NK-92 treated with Interleukin-12 subunit alpha and Interleukin-12 subunit beta, amount 100 ng/mL, for 24 hours (cell line): ENCODE measurements around the gene ARHGEF3.
"Not testable (repeated sequence)": the region's sequence is repeated elsewhere in the genome, so short reads cannot be mapped to it uniquely, and the experiment has no call there.

Experiments
- DNase-seq: peaks from one replicate; lab custom pipeline; 2025; lab: John Stamatoyannopoulos, UW

ARHGEF3 gene

DNA sequence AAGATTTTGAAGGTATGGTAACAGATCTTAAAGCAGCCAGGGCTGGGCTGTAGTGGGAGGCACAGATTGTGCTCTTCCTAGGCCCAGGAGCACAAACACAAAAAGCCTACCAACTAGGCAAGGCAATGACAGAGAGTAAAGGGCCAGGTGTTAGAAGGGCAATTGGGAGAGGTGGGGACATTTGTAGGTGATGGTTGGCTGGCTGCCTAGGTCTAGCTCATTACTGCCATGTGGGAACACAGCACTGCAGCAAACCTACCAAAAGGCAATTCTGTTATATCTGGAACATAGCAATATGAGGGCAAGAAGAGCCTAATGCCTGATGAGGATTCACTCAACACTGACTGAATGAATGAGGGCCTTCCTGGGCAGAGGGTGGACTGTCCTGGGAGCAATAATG, 30.4 kb downstream of the ARHGEF3 start:
- DNase-seq = no peak

DNA sequence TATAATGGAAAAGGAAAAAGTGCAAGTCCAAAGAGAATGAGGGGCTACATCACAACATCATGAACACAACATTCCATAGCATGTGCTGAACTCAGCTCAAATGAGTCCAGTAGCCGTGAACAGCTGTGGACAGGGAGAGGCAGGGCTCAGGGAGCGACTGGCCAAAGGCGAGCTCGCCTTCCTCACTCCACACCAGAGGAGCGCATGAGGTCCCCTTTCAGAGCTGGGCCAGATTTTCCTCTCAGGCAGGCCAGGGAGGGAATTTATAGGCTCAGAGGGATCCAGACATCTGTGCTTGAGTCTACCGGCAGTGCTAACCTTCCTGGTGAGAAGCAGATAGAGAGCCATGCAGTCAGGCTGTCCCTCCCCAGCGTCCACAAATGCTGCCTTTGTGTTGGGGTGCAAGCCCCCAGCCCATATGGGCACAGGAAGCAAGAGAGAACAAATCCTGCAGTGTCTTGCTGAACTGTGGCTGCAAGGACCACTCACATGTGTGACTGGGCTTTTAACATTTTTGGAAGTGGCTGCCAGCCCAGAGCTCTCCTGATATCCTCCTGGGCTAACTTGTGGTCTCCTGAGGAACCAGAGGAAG, 32.5 kb downstream of the ARHGEF3 start:
- DNase-seq = no peak

DNA sequence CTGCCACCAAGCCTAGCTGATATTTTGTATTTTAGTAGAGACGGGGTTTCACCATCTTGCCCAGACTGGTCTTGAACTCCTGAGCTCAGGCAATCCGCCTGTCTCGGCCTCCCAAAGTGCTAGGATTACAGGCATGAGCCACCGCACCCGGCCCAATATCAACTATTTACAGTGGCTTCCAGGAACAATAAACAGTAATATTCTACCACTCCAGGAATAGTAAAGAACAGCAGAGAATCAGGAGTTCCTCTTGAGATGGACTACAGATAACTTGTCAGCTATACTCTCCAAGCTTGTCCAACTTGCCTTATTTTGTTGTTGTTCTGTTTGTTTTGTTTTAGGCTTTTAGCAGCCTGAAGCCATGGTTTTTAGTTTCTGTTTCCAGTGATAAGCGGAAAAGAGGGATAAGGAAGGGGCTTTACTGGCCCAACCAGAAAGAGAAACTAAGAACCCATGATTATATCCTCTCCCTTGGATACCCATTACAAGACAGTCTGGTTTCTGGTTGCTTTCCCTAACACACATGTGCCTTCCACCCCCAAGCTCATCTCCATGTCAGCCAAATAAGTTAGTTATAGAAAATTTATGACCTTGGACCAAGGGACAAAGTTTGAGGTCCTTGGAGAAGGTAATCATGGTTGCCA, 36.7 kb downstream of the ARHGEF3 start:
- DNase-seq = no peak

DNA sequence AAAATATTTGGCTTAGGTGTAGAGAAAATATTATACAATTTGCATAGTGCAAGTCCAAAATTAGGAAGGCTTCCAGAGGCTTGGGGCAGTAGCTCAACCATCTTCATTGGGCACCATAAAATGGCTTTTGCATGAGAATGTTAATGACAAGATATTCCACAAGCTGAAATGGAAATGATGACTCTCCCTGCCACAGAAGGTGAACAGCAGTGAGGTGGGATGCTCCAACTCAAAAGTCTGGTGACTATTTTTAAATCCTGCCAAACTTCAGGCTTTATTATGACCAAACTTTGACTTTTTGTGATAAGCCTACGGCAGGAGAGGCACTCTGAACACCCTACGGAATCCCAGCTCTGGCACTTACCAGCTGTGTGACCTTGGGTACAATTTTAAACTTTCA, 37.6 kb downstream of the ARHGEF3 start:
- DNase-seq = no peak

DNA sequence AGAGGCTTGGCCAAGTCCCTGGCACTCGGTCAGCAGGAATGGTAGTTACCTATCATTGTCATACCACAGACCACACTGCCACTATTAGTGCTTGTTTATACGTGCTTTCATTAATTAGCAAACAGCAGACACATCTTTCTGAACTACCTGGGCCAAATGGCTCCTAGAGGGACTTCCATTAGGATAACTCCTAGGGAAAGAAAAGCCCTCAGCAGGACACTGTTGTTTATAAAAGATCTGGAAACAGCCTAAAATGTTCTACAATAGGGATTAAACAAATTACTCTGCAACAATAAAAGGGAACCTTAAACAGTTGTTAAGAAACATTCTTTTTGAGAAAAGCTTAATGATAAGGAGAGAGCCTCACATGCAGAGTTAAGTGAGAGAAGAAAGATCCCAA, 38.5 kb downstream of the ARHGEF3 start:
- no peak for DNase-seq

DNA sequence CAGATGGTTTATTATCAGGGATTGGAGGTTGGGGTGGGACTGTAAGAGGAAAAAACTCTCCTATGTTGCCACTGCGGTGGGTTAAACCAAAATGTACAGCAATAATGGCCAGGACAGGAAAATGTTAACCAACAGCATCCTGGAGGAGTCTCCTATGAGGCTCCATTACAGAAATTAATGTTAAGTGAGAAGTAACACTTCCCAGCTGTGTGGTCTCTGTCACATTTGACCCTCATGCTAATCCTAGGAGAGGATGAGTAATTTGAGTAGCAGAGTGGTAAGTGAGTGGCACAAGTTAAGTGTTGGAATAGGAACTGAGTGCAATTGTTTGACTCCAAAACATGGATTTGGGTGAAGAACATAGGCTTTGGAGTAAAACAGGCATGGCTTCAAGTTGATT, 39.0 kb downstream of the ARHGEF3 start:
- DNase-seq = no peak

DNA sequence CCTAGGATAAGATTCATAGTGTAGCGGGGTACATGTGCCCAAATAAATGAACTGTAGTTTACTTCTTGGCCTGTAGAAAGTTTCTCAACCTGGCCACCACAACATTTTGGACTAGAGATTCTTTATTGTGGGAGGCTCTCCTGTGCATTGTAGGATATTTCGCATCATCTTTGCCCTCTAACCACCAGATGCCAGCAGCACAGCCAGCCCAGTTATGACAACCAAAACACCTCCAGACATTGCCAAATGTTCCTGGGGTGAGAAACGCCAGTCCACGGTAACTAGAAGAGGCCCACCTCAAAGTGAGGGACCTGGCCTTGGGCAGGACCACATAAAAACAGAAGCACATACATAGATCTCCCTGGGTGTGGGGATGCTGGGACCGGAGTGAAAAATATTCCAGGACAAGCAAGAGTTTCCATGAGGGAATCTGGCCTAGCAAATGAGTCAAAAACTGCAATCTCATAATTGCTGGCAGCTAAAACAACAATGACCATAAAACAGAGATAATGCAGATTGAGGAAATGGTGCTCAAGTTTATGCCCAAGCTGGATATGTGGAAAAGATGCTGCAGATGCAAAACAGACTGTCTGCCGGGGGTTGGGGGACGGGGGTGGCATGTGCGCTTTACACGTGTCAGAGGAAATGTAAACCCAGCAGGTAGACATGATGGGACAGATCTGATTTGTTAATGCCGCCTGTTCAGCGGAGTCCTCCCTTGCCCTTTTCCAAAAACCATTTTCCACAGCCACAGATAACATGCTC, 39.7 kb downstream of the ARHGEF3 start:
- DNase-seq = no peak

DNA sequence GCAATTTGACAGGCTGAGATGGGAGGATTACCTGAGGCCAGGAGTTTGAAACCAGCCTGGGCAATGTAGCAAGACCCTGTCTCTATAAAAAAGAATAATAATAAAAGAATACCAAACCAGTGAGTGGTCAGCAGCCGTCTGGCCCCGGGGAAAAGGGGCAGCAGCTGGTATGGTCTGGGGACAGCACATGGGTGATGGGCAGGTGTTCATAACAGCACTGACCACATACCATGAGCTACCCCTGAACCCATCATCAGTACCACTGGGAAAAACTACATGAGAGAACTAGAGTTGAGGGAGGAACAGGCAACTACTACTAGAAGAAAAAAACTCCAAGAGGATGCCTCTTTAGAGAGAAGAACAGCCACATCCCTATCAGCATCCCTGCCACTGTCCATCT, 40.7 kb downstream of the ARHGEF3 start:
- no peak for DNase-seq

DNA sequence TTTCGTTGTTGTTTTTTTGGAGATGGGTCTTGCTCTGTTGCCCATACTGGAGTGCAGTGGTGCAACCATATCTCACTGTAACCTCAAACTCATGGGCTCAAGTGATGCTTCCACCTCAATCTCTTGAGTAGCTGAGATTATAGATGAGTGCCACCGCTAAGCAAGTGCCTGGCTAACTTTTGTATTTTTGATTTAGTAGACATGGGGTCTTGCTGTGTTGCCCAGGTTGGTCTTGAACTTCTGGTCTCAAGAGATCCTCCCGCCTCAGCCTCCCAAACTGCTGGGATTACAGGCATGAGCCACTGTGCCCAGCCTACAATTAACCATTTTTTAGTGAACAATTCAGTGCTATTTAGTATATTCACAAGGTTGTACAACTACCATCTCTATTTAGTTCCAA, 42.2 kb downstream of the ARHGEF3 start:
- DNase-seq = no peak

DNA sequence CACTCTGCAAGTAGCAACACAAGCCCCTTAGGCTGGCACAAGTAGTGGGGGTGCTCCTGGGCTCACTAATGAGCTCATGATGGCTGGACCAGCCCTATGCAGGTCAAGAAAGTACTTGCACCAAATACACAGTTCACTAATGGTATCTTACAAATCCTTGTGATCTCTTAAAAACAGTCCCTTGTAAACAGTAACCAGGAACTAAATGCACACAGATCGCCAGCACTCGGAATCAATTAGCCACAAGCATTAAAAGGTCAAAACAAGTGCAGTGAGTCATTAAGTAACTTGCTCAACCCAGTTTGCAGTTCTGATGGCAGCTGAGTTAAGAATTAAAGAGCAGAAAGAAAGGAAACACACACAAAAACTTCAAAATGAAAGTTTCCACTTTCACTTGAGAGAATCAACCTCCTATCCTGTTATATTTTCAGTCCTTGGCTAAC, 43.2 kb downstream of the ARHGEF3 start:
- DNase-seq = peak; percentile 16

DNA sequence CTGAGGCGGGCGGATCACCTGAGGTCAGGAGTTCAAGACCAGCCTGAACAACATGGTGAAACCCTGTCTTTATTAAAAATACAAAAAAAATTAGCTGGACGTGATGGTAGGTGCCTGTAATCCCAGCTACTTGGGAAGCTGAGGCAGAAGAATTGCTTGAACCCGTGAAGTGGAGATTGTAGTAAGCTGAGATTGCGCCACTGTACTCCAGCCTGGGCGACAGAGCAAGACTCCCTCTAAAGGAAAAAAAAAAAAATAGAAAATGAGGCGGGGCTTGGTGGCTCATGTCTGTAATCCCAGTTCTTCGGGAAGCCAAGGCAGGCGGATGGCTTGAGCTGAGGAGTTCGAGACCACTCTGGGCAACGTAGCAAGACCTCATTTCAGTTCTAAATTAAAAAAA, 43.7 kb downstream of the ARHGEF3 start:
- DNase-seq = not testable (repeated sequence)

DNA sequence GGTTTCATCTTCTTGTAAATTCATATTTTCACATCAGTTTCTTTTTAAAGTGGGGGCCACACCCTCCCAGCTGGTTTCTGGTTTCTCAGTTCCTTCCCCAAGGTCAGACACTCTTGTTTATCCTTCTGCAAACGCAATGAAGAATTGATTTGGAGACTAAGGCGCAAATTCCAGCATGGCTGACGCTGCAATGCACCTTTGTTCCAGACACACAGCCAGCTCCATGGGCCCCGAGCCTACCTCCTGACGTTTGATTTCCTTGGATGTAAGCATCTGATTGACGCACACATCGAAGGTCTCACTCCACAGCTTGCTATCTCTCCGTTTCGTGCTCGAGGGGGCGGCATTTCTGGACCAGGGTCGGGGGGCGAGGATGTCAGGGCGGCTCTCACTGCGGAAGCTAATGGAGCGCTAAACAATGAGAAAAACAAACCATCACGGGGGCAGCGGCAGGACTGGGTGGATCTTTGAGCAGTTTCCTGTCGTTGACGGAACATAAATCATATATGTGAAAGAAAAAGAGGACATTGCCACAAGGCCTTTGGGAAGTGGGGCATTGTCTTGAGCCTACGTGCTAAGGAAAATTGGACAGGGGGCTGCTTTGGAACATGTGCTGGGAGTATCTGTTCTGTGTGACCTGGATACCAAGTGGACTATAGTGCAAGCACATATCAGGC, 46.9 kb downstream of the ARHGEF3 start:
- DNase-seq = no peak

DNA sequence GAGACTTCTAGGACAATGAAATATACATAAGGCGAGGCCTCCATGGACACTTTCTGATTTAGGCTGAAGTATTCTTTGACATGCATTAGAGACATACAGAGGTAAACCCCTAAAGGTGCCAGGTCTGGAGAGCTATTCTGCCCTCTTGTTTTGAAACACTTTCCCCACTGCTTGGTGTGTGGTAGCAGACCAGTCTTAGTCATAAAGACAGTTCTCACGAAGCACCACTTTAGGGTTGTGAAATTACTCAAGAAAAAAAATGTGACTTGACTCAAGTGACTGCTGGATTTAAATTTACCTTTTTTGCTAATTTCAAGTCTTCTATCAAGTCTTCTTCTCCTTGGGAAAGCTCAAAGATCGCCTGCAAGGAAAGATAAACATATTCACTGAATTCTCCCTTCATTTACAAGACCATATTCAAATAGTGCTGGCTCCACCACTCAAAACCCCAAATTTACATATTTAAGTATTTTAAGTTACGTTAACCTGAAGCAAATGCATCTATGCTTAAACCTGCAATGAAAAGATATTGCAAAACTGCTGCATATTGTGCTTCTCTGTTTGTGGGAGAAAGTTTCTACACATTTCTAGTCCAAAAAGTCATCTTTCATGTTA, 48.4 kb downstream of the ARHGEF3 start:
- DNase-seq = peak; percentile 29

DNA sequence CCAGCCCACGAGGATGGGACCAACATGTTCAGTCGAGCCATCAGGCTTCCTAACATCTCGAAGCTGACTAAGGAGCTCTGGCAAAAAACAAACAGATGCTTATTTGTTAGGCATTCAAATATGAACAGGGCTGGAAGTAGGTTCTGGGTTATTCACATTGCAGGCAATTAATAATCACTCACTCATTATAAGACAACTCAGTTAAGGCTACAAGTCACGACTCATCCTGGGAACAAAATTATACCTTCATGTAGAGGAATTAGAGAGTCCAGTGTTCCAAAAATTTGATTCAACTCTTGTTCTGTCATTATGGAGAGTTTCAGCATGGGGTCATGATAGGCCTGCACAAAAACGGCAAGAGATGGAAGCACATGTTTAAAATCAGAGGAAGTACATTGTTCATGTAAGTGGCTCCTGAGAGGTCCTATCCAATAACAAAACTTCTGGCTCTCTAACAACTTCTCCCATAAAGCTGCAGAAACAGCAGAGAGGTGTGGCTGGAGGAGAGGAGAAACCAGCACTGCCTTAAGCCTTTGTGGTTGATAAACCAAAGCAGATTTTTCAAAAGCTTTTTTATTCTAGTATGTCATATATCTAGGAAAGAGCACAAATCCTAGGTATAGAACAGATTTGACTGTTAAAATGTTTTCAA, 50.6 kb downstream of the ARHGEF3 start:
- no peak for DNase-seq

DNA sequence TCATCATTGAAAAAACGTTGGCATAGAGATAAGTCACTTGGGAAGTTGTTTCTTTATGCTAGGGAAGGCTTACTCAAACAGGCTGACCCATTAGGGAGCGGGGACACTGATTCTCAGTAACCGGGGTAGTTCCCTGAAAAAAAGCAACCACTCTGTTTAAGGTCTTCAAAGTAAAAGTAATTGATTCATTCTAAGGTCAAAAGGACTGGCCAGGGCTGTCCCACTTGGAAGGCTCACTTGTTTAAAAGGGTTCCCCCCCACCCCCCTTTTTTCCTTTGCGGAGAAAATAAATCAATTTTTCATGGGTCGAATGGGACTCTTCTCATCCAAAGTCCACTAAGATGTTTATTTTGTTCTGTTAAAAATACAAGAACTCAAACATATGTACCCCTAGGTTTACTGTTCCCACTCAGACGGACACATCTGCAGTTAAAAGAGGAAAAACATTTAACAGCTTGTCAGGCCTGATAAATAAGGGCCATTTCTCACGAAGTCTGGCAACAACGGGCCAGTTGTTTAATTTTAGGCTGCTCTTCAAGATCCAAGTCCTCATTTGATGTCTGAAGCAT, 53.0 kb downstream of the ARHGEF3 start:
- DNase-seq = no peak

DNA sequence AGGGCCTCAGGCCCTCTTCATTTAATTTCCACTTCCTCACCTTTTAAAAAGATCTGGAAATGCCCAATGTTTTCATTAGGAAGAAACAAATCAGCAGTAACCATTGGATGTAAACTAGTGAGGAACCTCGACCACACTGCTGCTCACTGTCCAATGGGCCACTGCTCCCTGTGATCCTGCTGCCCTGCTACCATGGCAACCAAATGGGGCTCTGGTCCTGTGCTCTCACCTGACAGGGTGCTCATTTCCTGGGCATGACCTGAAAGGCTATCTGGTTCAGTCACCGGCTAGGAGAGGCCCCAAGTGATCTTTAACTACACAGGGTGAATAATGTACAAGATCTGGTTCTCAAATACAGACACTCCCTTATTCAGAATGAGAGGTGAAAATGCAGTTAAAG, 54.6 kb downstream of the ARHGEF3 start:
- no peak for DNase-seq

DNA sequence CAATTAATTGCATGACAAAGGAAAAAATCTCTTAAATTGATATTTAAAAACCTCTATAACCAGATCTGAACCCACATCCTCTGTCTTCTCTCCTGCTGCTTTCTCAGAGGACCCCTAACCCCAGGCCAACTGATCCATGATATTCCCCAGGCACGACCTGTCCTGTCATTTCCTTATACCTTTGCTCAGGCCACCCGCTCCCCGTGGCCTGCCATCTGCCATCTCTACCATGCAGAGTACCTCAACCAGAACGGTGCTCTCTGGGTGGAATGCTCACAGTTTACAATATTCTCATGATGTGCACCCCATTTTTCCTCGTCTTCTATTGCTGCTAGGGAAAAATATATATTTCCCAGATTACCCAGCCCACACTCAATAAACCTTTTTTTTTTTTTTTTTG, 57.7 kb downstream of the ARHGEF3 start:
- DNase-seq = no peak

DNA sequence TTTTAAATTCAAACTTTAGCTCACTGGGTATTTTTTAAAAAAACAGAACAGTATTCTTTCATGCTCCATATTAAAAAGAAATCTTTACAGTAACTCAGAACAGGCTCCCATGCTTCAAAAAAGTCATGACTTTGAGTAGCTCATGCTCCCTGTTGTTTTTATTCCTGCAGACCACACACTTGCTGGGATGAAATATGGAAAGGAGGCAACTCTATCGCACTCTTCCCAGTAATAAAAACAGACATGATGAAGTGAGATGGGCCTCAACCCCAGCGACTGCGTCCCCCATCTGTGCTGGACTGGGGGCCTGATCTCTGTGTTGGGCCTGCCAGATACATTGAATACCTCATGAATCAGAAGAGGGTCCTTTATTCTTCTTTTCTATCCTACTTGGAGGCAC, 58.9 kb downstream of the ARHGEF3 start:
- no peak for DNase-seq

DNA sequence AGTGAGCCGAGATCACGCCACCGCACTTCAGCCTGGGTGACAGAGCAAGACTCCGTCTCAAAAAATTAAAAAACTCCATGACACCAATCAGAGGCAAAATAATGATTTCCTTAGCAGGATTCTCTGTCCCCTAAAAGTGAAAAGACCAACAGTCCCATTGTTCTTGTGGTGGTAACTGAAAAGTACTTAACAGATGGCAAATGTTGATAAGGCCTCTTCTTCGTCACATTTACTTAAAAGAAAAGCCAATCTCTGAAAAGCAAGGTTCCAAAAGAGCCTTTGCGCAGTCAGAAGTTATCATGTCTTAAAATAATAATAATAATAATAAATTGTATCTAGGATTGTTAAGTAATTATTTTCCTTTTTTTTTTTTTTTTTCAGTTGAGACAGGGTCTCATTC, 62.7 kb downstream of the ARHGEF3 start:
- DNase-seq = no peak

DNA sequence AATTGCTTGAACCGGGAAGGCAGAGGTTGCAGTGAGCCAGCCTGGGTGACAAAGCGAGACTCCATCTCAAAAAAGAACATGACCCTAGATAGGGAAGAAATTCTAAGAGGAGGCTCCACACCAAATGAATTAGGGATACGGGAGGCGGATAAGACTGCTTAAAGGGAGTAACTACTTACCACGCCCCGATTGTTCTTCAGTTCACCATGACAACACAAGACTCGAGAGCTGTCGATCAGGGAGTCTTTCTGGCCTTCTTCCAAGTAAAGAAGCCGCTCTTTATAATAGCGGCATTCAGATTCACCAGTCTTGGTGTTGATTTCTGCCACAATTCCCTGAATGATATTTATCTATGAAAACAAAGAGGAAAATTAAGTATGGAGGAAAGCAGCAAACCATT, 64.7 kb downstream of the ARHGEF3 start:
- DNase-seq = no peak

DNA sequence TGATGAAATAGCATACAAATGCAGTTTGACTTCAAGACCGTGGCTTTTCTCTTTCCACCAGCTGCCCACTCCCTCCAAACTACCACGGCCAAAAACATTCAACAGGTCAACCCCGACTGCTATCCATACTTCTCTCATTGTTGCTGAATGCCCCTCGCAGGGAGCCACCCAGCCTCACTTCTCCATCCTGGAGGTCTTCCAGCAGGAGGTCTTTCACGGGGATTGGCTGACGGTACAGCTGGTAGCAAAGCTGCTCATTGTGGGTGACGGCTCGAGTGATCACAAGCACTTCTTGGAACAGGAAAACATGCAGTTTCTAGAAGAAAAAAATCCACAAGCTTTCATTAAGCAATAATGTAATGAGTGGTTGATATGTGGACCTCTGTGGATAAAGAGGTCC, 69.6 kb downstream of the ARHGEF3 start:
- DNase-seq = no peak

DNA sequence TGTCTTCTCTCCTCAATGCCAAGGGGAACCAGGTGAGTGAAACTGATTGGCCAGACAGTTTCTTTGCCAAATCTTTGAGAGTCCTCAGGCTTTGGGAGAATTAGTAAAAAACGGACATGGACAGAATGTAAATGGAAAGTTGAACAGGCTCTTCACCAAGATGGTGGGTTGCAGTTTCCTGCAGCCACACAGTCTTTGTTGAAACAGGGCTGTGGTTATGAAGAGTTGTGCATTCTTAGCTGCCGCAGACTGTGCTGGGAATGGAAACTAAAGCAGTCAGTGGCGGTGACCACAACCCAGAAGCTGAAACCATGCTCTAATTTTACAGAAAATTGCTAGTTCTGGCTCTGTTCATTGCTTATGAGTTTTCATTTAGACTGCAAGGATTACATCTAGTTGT, 76.6 kb downstream of the ARHGEF3 start:
- DNase-seq = peak; percentile 45
